ENCODE measurements around the gene PLEKHA7. TPM values are rescaled to one million over a fixed set of nuclear protein-coding genes. Genes with fewer than 3 reads are reported as not detected.

The PLEKHA7 gene
- total and polyA plus RNA-seq, 2 of the 4 experiments (the other 2 are of a cell fraction): 0.12 TPM; not detected in 1

DNA sequence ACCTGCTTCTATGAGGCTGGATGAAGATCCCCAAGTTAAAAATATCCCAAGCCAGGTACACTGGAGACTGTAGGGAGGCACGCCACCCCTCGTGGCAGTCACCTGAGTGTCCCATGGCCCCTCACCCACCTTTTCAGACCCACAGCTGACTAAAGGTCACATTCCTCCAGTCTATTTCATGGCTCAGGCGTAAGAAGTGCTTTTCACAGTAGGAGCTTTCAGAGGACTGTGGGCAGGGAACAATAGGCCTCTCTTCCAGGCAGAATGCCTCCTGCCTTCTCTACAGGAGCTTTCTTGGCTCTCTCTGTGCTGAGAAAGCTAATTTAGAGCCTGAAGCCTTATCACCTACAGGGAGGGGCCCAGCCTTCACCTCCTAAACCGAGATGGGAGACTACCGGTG lies 201.9 kb downstream of the PLEKHA7 start:
- no peaks in the 10 kb centered on the region for H3K36me3 ChIP-seq (ENCODE audit: control insufficient read depth, insufficient read depth, low read length)
- no peak overlapping the region for H4K8ac ChIP-seq (ENCODE audit: low read depth in 2 of 2, low read length in 2 of 2)
- dilution Hi-C loops (cut with HindIII; ENCODE audit: low sequenced_read_pairs, unreplicated experiment) (no loop called here), intact Hi-C loops (cut with micrococcal nuclease) (no loop called here), in situ Hi-C loops (cut with MboI; ENCODE audit: low sequenced_read_pairs) (no loop called here)
- H4K91ac ChIP-seq (ENCODE audit: insufficient read depth, low read depth, low read length): no peak overlapping the region
- H2BK120ac ChIP-seq (ENCODE audit: low read depth, low read length): no peak overlapping the region
- no peaks in the 10 kb centered on the region for H3K9me1 ChIP-seq (ENCODE audit: insufficient read depth, low read length)
- H2BK15ac ChIP-seq (ENCODE audit: low read depth, low read length): no peak overlapping the region
- no peaks in the 10 kb centered on the region for H3K9me3 ChIP-seq (ENCODE audit: control insufficient read depth, insufficient read depth, low read length)
- POLR2A ChIA-PET (ENCODE audit: unreplicated experiment): no interaction called here
- no peak overlapping the region for H2BK20ac ChIP-seq (ENCODE audit: low read depth, low read length)
- H2BK5ac ChIP-seq (ENCODE audit: low read depth, low read length, poor library complexity, severe bottlenecking): no peak overlapping the region
- DNase-seq: no peak
- H4K20me1 ChIP-seq (ENCODE audit: insufficient read depth, low read length): no peaks in the 10 kb centered on the region
- H2AK9ac ChIP-seq (replicated peaks; ENCODE audit: low read depth, low read length, poor library complexity): no peak overlapping the region
- no peak overlapping the region for H3K27ac ChIP-seq (ENCODE audit: insufficient read depth, low read length)
- H2AFZ ChIP-seq (replicated peaks; ENCODE audit: low read length, poor library complexity): no peak overlapping the region
- no peak for ATAC-seq (ENCODE audit: low read depth)
- WGBS, 2 experiments (ENCODE audit: extremely low coverage in 2 of 2, insufficient read length in 1 of 2): 50% methylated on average over 2 of the region's 5 CpGs; no CpG with 5 or more reads in 1 of the 2 experiments
- no peak overlapping the region for H3K4me2 ChIP-seq (ENCODE audit: low read depth, low read length)
- H3K9ac ChIP-seq (ENCODE audit: low read depth, low read length): no peak overlapping the region
- H3K23ac ChIP-seq (ENCODE audit: low read depth, low read length): no peak overlapping the region
- no peaks in the 10 kb centered on the region for H3K79me1 ChIP-seq (ENCODE audit: low read depth in 1 of 2, low read length in 2 of 2)
- no peak overlapping the region for H3K4me3 ChIP-seq (ENCODE audit: insufficient read depth, low read depth, low read length)
- no peaks in the 10 kb centered on the region for H3K4me1 ChIP-seq (ENCODE audit: control insufficient read depth, insufficient read depth, low read length)
- no peak overlapping the region for H3K56ac ChIP-seq (ENCODE audit: extremely low read depth, insufficient read depth, low read length)
- TF ChIP-seq, protein P1, sequence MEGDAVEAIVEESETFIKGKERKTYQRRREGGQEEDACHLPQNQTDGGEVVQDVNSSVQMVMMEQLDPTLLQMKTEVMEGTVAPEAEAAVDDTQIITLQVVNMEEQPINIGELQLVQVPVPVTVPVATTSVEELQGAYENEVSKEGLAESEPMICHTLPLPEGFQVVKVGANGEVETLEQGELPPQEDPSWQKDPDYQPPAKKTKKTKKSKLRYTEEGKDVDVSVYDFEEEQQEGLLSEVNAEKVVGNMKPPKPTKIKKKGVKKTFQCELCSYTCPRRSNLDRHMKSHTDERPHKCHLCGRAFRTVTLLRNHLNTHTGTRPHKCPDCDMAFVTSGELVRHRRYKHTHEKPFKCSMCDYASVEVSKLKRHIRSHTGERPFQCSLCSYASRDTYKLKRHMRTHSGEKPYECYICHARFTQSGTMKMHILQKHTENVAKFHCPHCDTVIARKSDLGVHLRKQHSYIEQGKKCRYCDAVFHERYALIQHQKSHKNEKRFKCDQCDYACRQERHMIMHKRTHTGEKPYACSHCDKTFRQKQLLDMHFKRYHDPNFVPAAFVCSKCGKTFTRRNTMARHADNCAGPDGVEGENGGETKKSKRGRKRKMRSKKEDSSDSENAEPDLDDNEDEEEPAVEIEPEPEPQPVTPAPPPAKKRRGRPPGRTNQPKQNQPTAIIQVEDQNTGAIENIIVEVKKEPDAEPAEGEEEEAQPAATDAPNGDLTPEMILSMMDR (conservative IDR thresholded peaks at IDR 0.05; ENCODE audit: low read depth, low read length): no peak
- TF ChIP-seq ELK1 (IDR thresholded peaks at IDR 0.05; ENCODE audit: borderline replicate concordance, low read depth, low read length) (no peak), MXI1 (IDR thresholded peaks at IDR 0.05; ENCODE audit: borderline replicate concordance, low read depth, low read length) (no peak), SMC3 (IDR thresholded peaks at IDR 0.05; ENCODE audit: low read depth, low read length) (no peak), USF2 (IDR thresholded peaks at IDR 0.05; ENCODE audit: low read depth, low read length) (no peak), NFE2L2 (IDR thresholded peaks at IDR 0.05; ENCODE audit: low read depth, low read length) (no peak), CEBPB (IDR thresholded peaks at IDR 0.05; ENCODE audit: low read depth, low read length) (no peak), RCOR1 (IDR thresholded peaks at IDR 0.05; ENCODE audit: insufficient replicate concordance, low read length) (no peak), RAD21 (IDR thresholded peaks at IDR 0.05; ENCODE audit: low read length) (no peak), POLR2A (IDR thresholded peaks at IDR 0.05; ENCODE audit: low read depth, low read length) (no peak)
- no peak overlapping the region for H3K18ac ChIP-seq (ENCODE audit: low read depth, low read length)
- no TSS peak for BruUV-seq (replicated peaks)
- no peak overlapping the region for H3K4ac ChIP-seq (ENCODE audit: low read depth, low read length)
- H3K27me3 ChIP-seq (ENCODE audit: control insufficient read depth, insufficient read depth, low read length): peaks cover 51% of the 10 kb centered on the region
- no peak overlapping the region for H2AK5ac ChIP-seq (ENCODE audit: low read depth, low read length)
- H3K14ac ChIP-seq (replicated peaks; ENCODE audit: low read depth, low read length): no peak overlapping the region
- CTCF ChIA-PET: no interaction called here
- H4K5ac ChIP-seq (ENCODE audit: low read depth, low read length): no peak overlapping the region
